GM20000 (cell line): ENCODE measurements around the gene ZNF132.
A peak's percentile ranks its signal among the peaks of the same experiment; 100 is the strongest.
"Not testable (repeated sequence)": the region's sequence is repeated elsewhere in the genome, so short reads cannot be mapped to it uniquely, and the experiment has no call there.

Experiments used
- DNase-seq: peaks from one replicate; pipeline ENCODE4 v3.0.0; 2012; ENCODE audit warnings: low spot score
- TF ChIP-seq, protein P1 (sequence below): IDR thresholded peaks from 2 replicates; pipeline ENCODE4 v1.5.1; 2012; ENCODE audit warnings: mild to moderate bottlenecking, control low read depth; ENCODE audit errors: extremely low read depth, missing control alignments

Gene ZNF132

GRCh38 chr19:58408152-58409009 lies 31.6 kb downstream of the ZNF132 start, which contains the start of gene ZNF584:
TSS of gene ZNF584 (plus strand) at chr19:58408649. CDS start at chr19:58409148, 499 bp downstream.
- DNase-seq = peak; percentile 98
- TF ChIP-seq, protein P1, sequence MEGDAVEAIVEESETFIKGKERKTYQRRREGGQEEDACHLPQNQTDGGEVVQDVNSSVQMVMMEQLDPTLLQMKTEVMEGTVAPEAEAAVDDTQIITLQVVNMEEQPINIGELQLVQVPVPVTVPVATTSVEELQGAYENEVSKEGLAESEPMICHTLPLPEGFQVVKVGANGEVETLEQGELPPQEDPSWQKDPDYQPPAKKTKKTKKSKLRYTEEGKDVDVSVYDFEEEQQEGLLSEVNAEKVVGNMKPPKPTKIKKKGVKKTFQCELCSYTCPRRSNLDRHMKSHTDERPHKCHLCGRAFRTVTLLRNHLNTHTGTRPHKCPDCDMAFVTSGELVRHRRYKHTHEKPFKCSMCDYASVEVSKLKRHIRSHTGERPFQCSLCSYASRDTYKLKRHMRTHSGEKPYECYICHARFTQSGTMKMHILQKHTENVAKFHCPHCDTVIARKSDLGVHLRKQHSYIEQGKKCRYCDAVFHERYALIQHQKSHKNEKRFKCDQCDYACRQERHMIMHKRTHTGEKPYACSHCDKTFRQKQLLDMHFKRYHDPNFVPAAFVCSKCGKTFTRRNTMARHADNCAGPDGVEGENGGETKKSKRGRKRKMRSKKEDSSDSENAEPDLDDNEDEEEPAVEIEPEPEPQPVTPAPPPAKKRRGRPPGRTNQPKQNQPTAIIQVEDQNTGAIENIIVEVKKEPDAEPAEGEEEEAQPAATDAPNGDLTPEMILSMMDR = no peak

DNA sequence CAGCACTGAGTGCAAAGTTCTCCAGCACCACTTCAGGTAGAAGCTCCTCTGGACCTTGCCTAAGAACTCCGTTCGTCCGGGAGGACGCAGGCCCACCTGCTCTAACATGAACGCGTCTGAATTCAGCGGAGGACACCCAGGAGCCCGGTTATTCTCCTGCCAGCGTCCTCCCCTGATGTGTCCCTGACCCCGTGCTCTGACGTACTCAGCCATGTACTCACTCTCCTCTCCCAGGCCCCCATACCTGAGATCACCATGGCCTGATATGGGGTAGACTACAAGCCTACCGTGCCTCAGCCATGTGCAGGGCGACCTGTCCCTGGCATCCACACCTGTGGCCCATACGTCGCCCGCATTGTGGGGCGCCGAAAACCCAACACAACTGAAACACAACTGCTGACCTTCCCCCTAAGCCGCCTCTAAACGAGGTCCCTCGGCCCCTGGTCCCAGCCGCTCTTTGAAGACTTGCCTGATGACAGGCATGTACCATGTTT lies 32.2 kb downstream of the ZNF132 start:
- DNase-seq = peak; percentile 34
- TF ChIP-seq, protein P1 = no peak

GRCh38 chr19:58406818-58407657 lies 32.9 kb downstream of the ZNF132 start:
- TF ChIP-seq, protein P1 = no peak
- no peak for DNase-seq

DNA sequence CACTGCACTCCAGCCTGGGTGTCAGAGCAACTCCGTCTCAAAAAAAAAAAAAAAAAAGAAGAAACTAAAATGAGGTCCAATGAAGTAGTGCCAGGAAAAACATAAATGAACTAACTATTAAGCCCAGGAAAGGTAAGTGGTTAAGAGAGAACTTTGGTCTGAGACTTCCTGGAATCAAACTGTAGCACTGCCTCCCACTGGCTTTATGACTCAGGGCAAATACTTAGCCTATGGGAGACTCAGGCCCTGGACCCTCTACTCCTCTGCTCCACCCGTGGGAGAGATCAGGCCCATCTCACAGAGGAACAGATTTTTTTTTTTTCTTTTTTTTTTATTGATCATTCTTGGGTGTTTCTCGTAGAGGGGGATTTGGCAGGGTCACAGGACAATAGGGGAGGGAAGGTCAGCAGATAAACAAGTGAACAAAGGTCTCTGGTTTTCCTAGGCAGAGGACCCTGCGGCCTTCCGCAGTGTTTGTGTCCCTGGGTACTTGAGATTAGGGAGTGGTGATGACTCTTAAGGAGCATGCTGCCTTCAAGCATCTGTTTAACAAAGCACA lies 36.0 kb downstream of the ZNF132 start:
- not testable (repeated sequence) for DNase-seq

DNA sequence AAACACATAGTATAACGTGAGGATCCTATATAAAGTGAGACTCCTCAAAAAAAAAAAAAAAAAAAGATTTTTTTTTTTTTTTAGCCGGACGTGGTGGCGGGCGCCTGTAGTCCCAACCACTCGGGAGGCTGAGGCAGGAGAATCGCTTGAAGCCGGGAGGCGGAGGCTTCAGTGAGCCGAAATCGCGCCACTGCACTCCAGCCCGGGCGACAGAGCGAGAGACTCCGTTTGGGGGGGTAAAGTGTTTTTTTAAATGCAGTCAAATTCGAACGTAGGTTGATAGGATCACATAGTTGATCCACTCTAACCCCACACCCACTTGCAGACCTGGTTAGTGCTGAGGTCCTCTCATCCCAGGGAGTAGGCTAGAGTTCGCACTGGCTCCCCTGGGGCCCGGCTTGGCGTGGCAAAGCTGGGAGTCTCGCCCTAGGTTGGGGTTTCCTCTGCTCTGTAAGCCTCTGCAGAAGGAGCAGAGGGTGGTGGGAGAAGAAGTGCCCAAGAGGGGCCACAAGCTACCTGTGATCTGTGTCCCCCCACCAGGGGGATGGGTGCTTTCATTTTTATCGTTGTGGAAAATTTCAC lies 38.0 kb downstream of the ZNF132 start:
- TF ChIP-seq, protein P1 = no peak
- peak; percentile 6 for DNase-seq

GRCh38 chr19:58400916-58401839 lies 38.8 kb downstream of the ZNF132 start:
- TF ChIP-seq, protein P1 = no peak
- peak; percentile 99 for DNase-seq
